GM10248 (cell line): ENCODE results near the gene IER3.
"Not testable (repeated sequence)": the region's sequence is repeated elsewhere in the genome, so short reads cannot be mapped to it uniquely, and the experiment has no call there.

ENCODE experiments used
- CTCF ChIA-PET: fragments of 300-600 bp; sonication (Branson Sonifier 250); formaldehyde crosslinking; extraction: SDS; loops from one replicate; lab custom pipeline; 2021; ENCODE audit warnings: antibody characterized with exemption; lab: Yijun Ruan, JAX
- POLR2A ChIA-PET: fragments of 350-650 bp; sonication (Branson Sonifier 250); formaldehyde crosslinking; extraction: SDS; loops from one replicate; lab custom pipeline; 2020; ENCODE audit warnings: antibody characterized with exemption; lab: Yijun Ruan, JAX
- DNase-seq: peaks from one replicate; pipeline ENCODE4 v3.0.0; 2012; ENCODE audit errors: extremely low spot score
- TF ChIP-seq, protein P1 (sequence below): IDR thresholded peaks from 2 replicates; pipeline ENCODE4 v1.5.1; 2012; ENCODE audit warnings: mild to moderate bottlenecking, low read depth; ENCODE audit errors: extremely low read depth, missing control alignments, control extremely low read depth

The IER3 gene

DNA sequence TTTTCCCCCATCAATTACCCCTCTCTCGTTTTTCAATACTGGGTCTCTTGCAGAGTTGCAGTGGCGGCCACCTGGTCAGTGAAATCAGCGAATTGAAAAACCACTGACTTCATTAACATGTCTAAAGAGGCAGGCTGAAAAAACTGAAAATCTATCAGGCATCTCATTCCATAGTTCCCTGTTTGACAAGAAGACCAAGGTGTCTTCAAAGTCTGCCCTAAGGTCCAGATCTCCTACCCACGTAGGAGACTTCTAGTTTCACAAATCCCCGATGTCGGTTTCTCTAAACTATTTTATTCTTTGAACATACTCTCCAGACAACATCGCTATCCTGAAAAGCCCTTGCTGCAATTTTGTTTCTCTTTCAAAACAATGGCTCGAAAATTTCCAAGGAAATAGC, 25.0 kb downstream of the IER3 start:
- DNase-seq: no peak
- POLR2A ChIA-PET: interaction anchor here (0.7 kb wide), 1 partner anchor 105 kb away, joined by 3 read pairs; no protein-coding TSS in a partner anchor
- CTCF ChIA-PET: interaction anchor here (1.0 to 30.8 kb wide), 6 partner anchors 10 to 42 kb away, joined by 3 to 776 read pairs (median 6); partner anchors contain the start of gene DHX16
- TF ChIP-seq, protein P1, sequence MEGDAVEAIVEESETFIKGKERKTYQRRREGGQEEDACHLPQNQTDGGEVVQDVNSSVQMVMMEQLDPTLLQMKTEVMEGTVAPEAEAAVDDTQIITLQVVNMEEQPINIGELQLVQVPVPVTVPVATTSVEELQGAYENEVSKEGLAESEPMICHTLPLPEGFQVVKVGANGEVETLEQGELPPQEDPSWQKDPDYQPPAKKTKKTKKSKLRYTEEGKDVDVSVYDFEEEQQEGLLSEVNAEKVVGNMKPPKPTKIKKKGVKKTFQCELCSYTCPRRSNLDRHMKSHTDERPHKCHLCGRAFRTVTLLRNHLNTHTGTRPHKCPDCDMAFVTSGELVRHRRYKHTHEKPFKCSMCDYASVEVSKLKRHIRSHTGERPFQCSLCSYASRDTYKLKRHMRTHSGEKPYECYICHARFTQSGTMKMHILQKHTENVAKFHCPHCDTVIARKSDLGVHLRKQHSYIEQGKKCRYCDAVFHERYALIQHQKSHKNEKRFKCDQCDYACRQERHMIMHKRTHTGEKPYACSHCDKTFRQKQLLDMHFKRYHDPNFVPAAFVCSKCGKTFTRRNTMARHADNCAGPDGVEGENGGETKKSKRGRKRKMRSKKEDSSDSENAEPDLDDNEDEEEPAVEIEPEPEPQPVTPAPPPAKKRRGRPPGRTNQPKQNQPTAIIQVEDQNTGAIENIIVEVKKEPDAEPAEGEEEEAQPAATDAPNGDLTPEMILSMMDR: no peak

DNA sequence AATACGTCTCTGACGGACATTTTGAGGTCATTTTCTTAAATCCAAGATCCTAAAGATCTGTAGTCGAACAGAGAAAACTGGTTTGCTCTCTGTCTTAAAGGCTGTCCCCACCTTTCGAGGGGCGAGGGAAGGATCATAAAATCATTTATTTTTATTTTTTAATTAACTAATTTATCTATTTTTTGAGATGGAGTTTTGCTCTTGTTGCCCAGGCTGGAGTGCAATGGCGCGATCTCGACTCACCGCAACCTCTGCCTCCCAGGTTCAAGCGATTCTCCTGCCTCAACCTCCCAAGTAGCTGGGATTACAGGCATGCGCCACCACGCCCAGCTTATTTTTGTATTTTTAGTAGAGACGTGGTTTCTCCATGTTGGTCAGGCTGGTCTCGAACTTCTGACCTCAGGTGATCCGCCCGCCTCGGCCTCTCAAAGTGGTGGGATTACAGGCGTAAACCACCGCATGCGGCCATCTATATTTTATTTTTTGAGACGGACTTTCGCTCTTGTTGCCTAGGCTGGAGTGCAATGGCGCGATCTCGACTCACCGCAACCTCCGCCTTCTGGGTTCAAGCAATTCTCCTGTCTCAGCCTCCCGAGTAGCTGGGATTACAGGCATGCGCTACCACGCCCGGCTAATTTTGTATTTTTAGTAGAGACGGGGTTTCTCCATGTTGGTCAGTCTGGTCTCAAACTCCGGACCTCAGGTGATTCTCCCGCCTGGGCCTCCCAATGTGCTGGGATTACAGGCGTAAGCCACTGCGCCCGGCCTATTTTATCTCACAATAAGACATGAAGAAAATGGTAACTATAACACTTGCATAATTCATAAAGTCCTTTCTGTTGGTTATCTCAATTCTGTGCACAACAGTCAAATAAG, 26.3 kb downstream of the IER3 start:
- not testable (repeated sequence) for DNase-seq
- ChIA-PET POLR2A (interaction anchor here (0.9 to 1.3 kb wide), 9 partner anchors 13 to 105 kb away, joined by 3 to 17 read pairs (median 8); partner anchors contain the start of gene NRM), CTCF (interaction anchor here (1.2 to 30.8 kb wide), 9 partner anchors 11 to 41 kb away, joined by 3 to 776 read pairs (median 7); partner anchors contain the start of genes DHX16 and NRM)

DNA sequence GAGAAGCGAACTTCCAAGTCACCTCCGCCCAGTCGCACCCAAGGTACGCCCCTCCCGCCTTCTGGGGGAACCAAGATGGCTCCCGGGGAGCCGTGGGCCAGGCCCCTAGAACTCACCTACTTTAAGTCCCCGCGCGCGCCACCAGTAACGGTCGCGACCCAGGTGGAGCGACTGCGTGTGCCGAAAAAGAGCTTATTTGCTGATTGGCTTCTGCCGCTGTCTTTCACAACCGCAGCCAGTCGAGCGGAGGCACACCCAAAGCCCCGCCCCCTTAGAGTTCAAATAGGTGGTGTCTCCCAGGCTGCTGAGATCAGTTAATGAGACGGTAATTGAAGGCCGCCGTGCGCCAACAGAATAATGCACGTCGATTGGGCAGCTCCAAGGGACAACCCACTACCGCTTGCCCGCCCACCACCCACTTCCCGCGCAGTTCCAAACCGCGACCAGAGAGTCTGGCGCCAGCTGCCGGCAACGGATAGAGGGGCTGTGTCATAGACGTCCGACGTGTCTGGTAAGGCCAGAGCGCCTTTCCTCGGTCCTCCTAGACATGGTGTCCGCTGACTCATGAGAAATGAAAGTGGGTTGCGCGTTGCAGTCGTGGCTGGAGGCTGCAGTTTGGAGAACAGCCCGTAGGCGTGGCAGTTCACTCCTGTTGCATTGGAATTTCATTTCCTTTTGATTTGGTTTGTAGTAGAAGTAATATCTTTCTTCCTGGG, 27.1 kb downstream of the IER3 start, which contains the start of gene MDC1:
Gene MDC1 (minus strand): TSS at position 153 of the 716 bp plus-strand sequence. CDS start 2,106 bp downstream, outside the sequence.
- TF ChIP-seq, protein P1: no peak
- peak; percentile 95 for DNase-seq
- ChIA-PET POLR2A (interaction anchor here (0.6 to 1.3 kb wide), 13 partner anchors 12 to 160 kb away, joined by 3 to 17 read pairs (median 4); partner anchors contain the start of genes DHX16, NRM and PRR3), CTCF (interaction anchor here (1.0 to 30.8 kb wide), 7 partner anchors 13 to 120 kb away, joined by 3 to 776 read pairs (median 8); partner anchors contain the start of genes DHX16 and NRM)

DNA sequence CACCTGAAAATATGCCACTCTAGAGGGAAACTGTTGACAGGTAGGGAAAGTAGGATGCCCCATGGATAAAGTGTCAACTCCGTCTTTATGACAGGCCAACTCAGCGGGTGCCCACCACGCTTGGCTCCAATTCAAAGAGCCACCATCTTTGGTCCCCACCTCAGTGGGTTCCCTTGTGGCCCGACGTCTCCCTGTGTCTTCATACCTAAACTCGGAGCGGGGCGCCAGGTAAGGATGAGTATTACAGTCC, 27.5 kb downstream of the IER3 start:
- no peak for DNase-seq
- ChIA-PET CTCF (interaction anchor here (1.0 to 30.8 kb wide), 7 partner anchors 12 to 119 kb away, joined by 3 to 776 read pairs (median 8); partner anchors contain the start of genes DHX16 and NRM), POLR2A (interaction anchor here (0.6 to 1.3 kb wide), 13 partner anchors 12 to 159 kb away, joined by 3 to 17 read pairs (median 4); partner anchors contain the start of genes DHX16, NRM and PRR3)
- TF ChIP-seq, protein P1: no peak

DNA sequence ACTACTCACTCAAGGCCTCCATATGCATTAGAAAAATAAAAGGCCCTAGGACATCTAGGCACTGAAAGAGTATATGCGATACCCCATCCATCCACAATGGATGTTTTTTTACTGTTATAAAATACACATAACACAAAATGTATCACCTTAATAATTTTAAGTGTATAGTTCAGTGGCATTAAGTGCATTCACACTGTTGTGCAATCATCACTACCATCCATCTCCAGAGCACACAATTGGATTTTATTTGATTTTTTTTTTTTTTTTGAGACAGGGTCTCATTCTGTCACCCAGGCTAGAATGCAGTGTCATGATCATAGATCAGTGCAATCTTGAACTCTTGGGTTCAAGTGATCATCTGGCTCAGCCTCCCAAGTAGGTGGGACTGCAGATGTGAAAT, 30.1 kb downstream of the IER3 start:
- DNase-seq: no peak
- POLR2A ChIA-PET: no interaction called here
- TF ChIP-seq, protein P1: no peak
- CTCF ChIA-PET: interaction anchor here (0.9 to 30.8 kb wide), 3 partner anchors 8 to 37 kb away, joined by 3 to 776 read pairs (median 37); partner anchors contain the start of gene DHX16

DNA sequence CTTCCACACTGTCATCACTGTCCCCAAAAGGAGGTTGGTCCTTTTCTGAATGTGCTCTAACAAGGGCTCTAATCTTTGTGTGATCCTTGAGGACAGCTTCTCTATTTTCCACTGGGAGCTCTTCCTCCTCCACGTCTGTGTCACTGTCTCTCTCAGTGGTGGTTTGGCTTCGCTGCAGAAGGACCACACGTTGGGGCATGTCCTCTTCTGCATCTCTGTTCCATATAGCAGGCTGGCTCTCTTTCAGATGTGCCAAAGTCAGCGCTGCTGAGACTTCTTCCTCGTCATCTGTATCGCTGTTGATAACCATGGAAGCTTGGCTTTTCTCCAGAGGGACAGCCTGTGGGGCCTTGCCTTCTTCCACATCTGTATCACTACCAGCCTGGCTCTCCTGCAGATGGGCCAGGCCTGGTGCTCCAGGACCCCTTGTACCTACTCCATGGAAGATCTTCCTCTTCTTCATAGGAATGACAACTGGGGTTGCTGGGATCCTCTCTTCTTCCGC, 31.9 kb downstream of the IER3 start:
- POLR2A ChIA-PET: interaction anchor here (1.1 kb wide), 1 partner anchor 99 kb away, joined by 3 read pairs; no protein-coding TSS in a partner anchor
- no peak for DNase-seq
- TF ChIP-seq, protein P1: no peak
- CTCF ChIA-PET: interaction anchor here (1.1 to 30.8 kb wide), 6 partner anchors 8 to 36 kb away, joined by 3 to 776 read pairs (median 22); partner anchors contain the start of genes DHX16, NRM and TUBB
